Stomach (tissue), 4 donors: Measurements from ENCODE around the gene CBARP.

ENCODE experiments used
- EP300 ChIP-seq: sonication (generic); formaldehyde crosslinking; IDR thresholded peaks from one replicate; pipeline ENCODE4 v1.6.1; 2017; ENCODE audit warnings: antibody characterized with exemption
- POLR2AphosphoS5 ChIP-seq, 3 donors: sonication (generic); formaldehyde crosslinking; IDR thresholded peaks; one replicate each; pipeline ENCODE4 v1.6.1; 2016; ENCODE audit warnings: antibody characterized with exemption in 3 of 3
- TF ChIP-seq, protein P1 (sequence below), 7 experiments: fragments of 450-650 bp in 4 of 7; fragments of 200-600 bp in 3 of 7; sonication (generic) in 3 of 7; IDR thresholded peaks; one replicate each; pipeline ENCODE4 v1.5.1; 2016 to 2019; ENCODE audit warnings: antibody characterized with exemption in 7 of 7, control low read depth in 2 of 7, mild to moderate bottlenecking in 1 of 7

DNA sequence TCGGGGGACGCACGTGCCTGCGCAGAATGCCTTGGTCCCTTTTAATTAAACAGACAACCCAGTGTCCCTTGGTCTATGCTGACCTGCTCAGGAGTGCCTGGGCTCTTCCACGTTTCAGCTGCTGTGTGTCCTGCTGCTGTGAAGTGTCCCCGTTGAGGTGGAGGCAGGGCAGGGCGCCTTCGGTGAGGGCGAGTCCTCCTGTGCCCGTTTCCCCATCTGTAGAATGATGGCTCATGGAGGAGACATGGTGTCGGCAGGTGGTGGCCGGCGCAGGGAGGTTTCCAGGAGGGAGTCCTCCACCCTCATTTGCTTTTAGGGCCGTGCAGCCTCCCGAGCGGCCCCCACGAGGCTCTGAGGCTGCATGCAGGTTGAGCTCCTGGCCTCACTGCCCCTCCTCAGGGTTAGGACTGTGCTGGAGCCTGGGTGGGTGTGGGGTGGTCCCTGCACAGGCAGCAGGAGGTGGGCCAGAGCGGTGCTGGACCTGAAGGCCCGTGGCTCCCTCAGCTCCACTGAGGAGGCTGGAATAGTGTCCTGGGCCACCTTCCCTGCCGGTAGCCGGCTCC is 23.4 kb downstream of the CBARP start:
- TF ChIP-seq, protein P1, sequence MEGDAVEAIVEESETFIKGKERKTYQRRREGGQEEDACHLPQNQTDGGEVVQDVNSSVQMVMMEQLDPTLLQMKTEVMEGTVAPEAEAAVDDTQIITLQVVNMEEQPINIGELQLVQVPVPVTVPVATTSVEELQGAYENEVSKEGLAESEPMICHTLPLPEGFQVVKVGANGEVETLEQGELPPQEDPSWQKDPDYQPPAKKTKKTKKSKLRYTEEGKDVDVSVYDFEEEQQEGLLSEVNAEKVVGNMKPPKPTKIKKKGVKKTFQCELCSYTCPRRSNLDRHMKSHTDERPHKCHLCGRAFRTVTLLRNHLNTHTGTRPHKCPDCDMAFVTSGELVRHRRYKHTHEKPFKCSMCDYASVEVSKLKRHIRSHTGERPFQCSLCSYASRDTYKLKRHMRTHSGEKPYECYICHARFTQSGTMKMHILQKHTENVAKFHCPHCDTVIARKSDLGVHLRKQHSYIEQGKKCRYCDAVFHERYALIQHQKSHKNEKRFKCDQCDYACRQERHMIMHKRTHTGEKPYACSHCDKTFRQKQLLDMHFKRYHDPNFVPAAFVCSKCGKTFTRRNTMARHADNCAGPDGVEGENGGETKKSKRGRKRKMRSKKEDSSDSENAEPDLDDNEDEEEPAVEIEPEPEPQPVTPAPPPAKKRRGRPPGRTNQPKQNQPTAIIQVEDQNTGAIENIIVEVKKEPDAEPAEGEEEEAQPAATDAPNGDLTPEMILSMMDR (IDR thresholded peaks at IDR 0.05) = no peak
- no peak for TF ChIP-seq EP300
- TF ChIP-seq POLR2AphosphoS5 (IDR thresholded peaks at IDR 0.05) = no peak
